ENCODE data around the gene AIP.
A peak's percentile ranks its signal among the peaks of the same experiment; 100 is the strongest.

Gene AIP

GRCh38 chr11:67436459-67437081 is 46.3 kb upstream of the AIP start:
- no peak for DNase-seq (ENCODE audit: low read depth)
- in situ Hi-C loops (cut with HindIII; ENCODE audit: low sequenced_read_pairs), result no loop called here
- TF ChIP-seq CTCF (IDR thresholded peaks at IDR 0.05; ENCODE audit: low read depth, low read length, missing control alignments), result no peak
- H3K4me3 ChIP-seq (ENCODE audit: low read depth, low read length), result no peak overlapping the region

GRCh38 chr11:67437082-67437808 is 45.6 kb upstream of the AIP start, which contains the start of gene PTPRCAP:
TSS of gene PTPRCAP (minus strand) at chr11:67437682. CDS start at chr11:67437619, 63 bp downstream.
- in situ Hi-C loops (cut with HindIII; ENCODE audit: low sequenced_read_pairs), result no loop called here
- DNase-seq (ENCODE audit: low read depth), result no peak
- H3K4me3 ChIP-seq (ENCODE audit: low read depth, low read length), result no peak within 1 kb of the TSS

GRCh38 chr11:67437809-67438157 is 45.0 kb upstream of the AIP start:
- in situ Hi-C loops (cut with HindIII; ENCODE audit: low sequenced_read_pairs), result no loop called here
- no peak for DNase-seq (ENCODE audit: low read depth)
- TF ChIP-seq CTCF (IDR thresholded peaks at IDR 0.05; ENCODE audit: low read depth, low read length, missing control alignments), result no peak
- no peak overlapping the region for H3K4me3 ChIP-seq (ENCODE audit: low read depth, low read length)

More at GRCh38 chr11:67437082-67437808, 45.6 kb upstream of the AIP start, which contains the start of gene PTPRCAP:
- TF ChIP-seq CTCF (IDR thresholded peaks at IDR 0.05; ENCODE audit: low read depth, low read length, missing control alignments), result no peak

- TF ChIP-seq CTCF (IDR thresholded peaks at IDR 0.05; ENCODE audit: low read depth, low read length, missing control alignments), result no peak
- no peak for DNase-seq (ENCODE audit: low read depth)
- in situ Hi-C loops (cut with HindIII; ENCODE audit: low sequenced_read_pairs), result no loop called here
- no peak overlapping the region for H3K4me3 ChIP-seq (ENCODE audit: low read depth, low read length)
These were observed 44.5 kb upstream of the AIP start for GRCh38 chr11:67438158-67438902.

GRCh38 chr11:67439321-67440228 is 43.3 kb upstream of the AIP start:
- in situ Hi-C loops (cut with HindIII; ENCODE audit: low sequenced_read_pairs), result no loop called here
- peak; percentile 12 for TF ChIP-seq CTCF (IDR thresholded peaks at IDR 0.05; ENCODE audit: low read depth, low read length, missing control alignments)
- no peak overlapping the region for H3K4me3 ChIP-seq (ENCODE audit: low read depth, low read length)
- no peak for DNase-seq (ENCODE audit: low read depth)

Data from astrocyte of the cerebellum (primary cell).